Type B pancreatic cell (in vitro differentiated cells): Measurements from ENCODE around the gene CELF5. TPM values are rescaled to one million over a fixed set of nuclear protein-coding genes. Genes with fewer than 3 reads are reported as not detected.
"Not testable (repeated sequence)": the region's sequence is repeated elsewhere in the genome, so short reads cannot be mapped to it uniquely, and the experiment has no call there.

ENCODE experiments used
- DNase-seq: peaks from one replicate; pipeline ENCODE4 v3.0.0; 2021; ENCODE audit warnings: mixed read lengths; ENCODE audit not compliant: unreplicated experiment; ENCODE audit errors: extremely low spot score
- H3K27ac Mint-ChIP-seq: 2 replicates; pipeline ENCODE4 v1.8.0; 2021; ENCODE audit warnings: mild to moderate bottlenecking, mixed read lengths
- H3K27me3 Mint-ChIP-seq: 2 replicates; pipeline ENCODE4 v1.8.0; 2021; ENCODE audit warnings: mixed read lengths
- H3K36me3 Mint-ChIP-seq: 2 replicates; pipeline ENCODE4 v1.8.0; 2021; ENCODE audit warnings: mixed read lengths
- H3K4me1 Mint-ChIP-seq: one replicate; pipeline ENCODE4 v1.8.0; 2021; ENCODE audit warnings: mixed read lengths; ENCODE audit not compliant: unreplicated experiment
- H3K4me3 Mint-ChIP-seq: 2 replicates; pipeline ENCODE4 v1.8.0; 2021; ENCODE audit warnings: mild to moderate bottlenecking, mixed read lengths
- H3K9me3 Mint-ChIP-seq: 2 replicates; pipeline ENCODE4 v1.8.0; 2021; ENCODE audit warnings: mixed read lengths
- CTCF ChIP-seq: fragments of 200-600 bp; sonication (generic); conservative IDR thresholded peaks from 2 replicates; pipeline ENCODE4 v1.5.0; 2021; ENCODE audit warnings: antibody characterized with exemption, mild to moderate bottlenecking
- total RNA-seq: library from RNA; stranded (reverse); gene quantifications from 2 replicates; pipeline ENCODE4 v1.2.1, GENCODE V29; 2021; ENCODE audit warnings: low replicate concordance

Gene CELF5
- total RNA-seq, 1 donor from 2014 or later = 2.6 TPM

GRCh38 chr19:3295581-3295980, 71.1 kb downstream of the CELF5 start:
- H3K27ac Mint-ChIP-seq = no peak overlapping the region
- no peaks in the 10 kb centered on the region for H3K36me3 Mint-ChIP-seq
- no peaks in the 10 kb centered on the region for H3K9me3 Mint-ChIP-seq
- no peak overlapping the region for H3K4me3 Mint-ChIP-seq
- no peaks in the 10 kb centered on the region for H3K4me1 Mint-ChIP-seq
- no peak for TF ChIP-seq CTCF
- no peak for DNase-seq
- H3K27me3 Mint-ChIP-seq = peaks cover 5% of the 10 kb centered on the region

GRCh38 chr19:3296034-3296433, 71.6 kb downstream of the CELF5 start:
- no peak for TF ChIP-seq CTCF
- H3K27ac Mint-ChIP-seq = no peak overlapping the region
- no peak overlapping the region for H3K4me3 Mint-ChIP-seq
- no peaks in the 10 kb centered on the region for H3K9me3 Mint-ChIP-seq
- H3K27me3 Mint-ChIP-seq = peaks cover 5% of the 10 kb centered on the region
- no peaks in the 10 kb centered on the region for H3K4me1 Mint-ChIP-seq
- no peaks in the 10 kb centered on the region for H3K36me3 Mint-ChIP-seq
- no peak for DNase-seq

GRCh38 chr19:3296446-3296845, 72.0 kb downstream of the CELF5 start:
- no peak for DNase-seq
- H3K27me3 Mint-ChIP-seq = peaks cover 5% of the 10 kb centered on the region
- no peaks in the 10 kb centered on the region for H3K9me3 Mint-ChIP-seq
- no peaks in the 10 kb centered on the region for H3K4me1 Mint-ChIP-seq
- no peak overlapping the region for H3K4me3 Mint-ChIP-seq
- no peak for TF ChIP-seq CTCF
- no peak overlapping the region for H3K27ac Mint-ChIP-seq
- H3K36me3 Mint-ChIP-seq = no peaks in the 10 kb centered on the region

GRCh38 chr19:3298853-3299449, 74.5 kb downstream of the CELF5 start:
- no peak overlapping the region for H3K4me3 Mint-ChIP-seq
- TF ChIP-seq CTCF = no peak
- H3K36me3 Mint-ChIP-seq = no peaks in the 10 kb centered on the region
- peaks cover 8% of the 10 kb centered on the region for H3K27me3 Mint-ChIP-seq
- DNase-seq = no peak
- no peaks in the 10 kb centered on the region for H3K4me1 Mint-ChIP-seq
- H3K9me3 Mint-ChIP-seq = no peaks in the 10 kb centered on the region
- H3K27ac Mint-ChIP-seq = no peak overlapping the region

- DNase-seq, H3K4me3 Mint-ChIP-seq, H3K27me3 Mint-ChIP-seq, H3K27ac Mint-ChIP-seq, H3K9me3 Mint-ChIP-seq, H3K4me1 Mint-ChIP-seq, H3K36me3 Mint-ChIP-seq: not testable (repeated sequence)
Observed at GRCh38 chr19:3300566-3300965, 76.1 kb downstream of the CELF5 start.

GRCh38 chr19:3302755-3303154, 78.3 kb downstream of the CELF5 start:
- no peak overlapping the region for H3K4me3 Mint-ChIP-seq
- TF ChIP-seq CTCF = no peak

More at GRCh38 chr19:3302755-3303154, 78.3 kb downstream of the CELF5 start:
- no peak overlapping the region for H3K27ac Mint-ChIP-seq
- DNase-seq = no peak
- H3K4me1 Mint-ChIP-seq = no peaks in the 10 kb centered on the region
- no peaks in the 10 kb centered on the region for H3K36me3 Mint-ChIP-seq
- H3K27me3 Mint-ChIP-seq = peaks cover 8% of the 10 kb centered on the region
- H3K9me3 Mint-ChIP-seq = no peaks in the 10 kb centered on the region
